ENCODE measurements around the gene RHD.
"Not testable (repeated sequence)": the region's sequence is repeated elsewhere in the genome, so short reads cannot be mapped to it uniquely, and the experiment has no call there.

RHD gene

DNA sequence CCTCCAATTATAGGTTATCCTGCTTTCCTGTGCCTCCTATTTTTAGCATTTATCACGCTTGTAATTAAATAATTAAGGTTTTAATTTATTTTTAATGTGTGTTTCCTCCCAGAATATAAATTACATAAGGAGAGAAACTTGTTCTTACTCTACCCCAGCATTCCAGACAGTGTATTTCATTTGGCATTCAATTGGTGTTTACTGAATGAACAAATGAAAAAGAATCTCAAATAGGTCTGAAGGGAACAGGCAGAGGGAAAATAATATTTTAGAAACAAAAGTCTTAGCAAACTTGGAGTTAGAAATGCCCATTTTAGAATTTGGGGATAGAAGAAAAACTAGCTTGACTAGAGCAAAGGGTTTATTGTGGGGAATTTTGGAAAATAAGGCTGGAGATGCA is 15.1 kb upstream of the RHD start:
- DNase-seq (ENCODE audit: low read depth): no peak

DNA sequence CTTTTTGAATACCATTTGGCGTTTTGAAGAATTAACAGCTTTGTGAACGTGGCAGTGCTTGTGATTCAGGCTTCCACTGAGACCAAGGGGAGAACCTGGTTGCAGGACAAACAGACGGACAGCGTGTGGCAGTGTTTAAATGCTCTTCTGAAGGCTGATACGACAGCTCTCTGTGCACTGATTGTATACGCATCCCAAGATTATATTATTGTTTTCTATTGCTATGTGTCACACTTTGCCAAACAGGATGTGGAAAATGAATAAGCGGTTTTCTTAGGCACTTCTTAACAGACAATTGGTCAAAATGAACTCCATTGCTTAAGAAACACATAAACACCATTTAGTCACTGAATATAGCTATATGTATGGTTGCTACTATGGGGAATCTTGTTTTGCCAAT is 12.5 kb upstream of the RHD start:
- DNase-seq (ENCODE audit: low read depth): not testable (repeated sequence)

DNA sequence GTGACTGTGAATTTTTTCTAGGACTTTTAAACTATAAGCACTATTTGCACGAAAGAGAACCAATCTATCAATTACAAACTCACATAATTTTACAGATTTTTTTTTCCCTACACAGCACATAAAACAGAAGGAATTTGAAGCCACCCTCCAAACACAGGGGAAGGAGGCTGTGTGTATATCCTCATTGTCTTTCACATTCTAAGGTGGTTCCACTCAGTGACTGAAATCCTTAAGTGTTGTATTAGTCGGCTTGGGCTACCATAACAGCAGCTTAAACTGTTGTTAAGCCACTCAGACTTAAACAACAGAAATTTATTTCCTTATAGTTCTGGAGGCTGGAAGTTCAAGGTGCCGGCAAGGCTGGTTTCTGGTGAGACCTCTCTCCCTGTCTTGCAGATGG is 12.0 kb upstream of the RHD start:
- DNase-seq (ENCODE audit: low read depth): not testable (repeated sequence)

DNA sequence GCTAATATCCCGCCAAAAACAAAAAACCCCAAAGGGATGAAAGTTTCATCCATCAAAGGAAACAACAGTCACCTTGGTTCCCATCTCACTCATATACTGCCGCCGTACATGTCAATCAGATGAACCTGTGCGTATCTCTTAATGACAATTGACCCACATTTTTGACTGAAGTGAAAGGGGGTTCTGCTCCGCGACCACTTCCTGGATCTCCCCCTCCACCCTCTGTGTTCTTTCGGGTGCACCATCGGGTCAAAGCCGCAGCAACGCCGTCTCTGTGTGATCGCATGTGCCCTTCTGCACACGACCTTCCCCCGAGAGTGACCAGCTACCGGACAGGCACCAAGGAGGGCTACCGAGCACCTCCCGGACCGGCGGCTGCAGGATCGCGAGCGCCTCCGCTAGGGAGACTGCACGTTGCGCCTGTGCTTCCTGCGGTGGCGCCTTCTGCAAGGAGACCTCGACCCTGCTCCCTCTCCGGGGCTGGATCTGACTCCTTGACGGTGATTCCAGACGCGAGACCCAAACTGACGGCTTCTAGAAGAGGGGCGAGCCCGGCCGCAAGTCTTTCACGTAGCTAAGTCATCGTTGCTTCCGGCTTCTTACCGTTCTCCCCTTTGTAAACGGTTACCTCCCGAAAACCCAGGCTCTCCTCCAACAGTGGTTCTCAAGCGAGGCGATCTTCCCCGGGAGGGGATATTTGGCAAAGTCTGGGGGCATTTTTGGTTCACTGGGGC is 5.6 kb upstream of the RHD start:
- not testable (repeated sequence) for DNase-seq (ENCODE audit: low read depth)

DNA sequence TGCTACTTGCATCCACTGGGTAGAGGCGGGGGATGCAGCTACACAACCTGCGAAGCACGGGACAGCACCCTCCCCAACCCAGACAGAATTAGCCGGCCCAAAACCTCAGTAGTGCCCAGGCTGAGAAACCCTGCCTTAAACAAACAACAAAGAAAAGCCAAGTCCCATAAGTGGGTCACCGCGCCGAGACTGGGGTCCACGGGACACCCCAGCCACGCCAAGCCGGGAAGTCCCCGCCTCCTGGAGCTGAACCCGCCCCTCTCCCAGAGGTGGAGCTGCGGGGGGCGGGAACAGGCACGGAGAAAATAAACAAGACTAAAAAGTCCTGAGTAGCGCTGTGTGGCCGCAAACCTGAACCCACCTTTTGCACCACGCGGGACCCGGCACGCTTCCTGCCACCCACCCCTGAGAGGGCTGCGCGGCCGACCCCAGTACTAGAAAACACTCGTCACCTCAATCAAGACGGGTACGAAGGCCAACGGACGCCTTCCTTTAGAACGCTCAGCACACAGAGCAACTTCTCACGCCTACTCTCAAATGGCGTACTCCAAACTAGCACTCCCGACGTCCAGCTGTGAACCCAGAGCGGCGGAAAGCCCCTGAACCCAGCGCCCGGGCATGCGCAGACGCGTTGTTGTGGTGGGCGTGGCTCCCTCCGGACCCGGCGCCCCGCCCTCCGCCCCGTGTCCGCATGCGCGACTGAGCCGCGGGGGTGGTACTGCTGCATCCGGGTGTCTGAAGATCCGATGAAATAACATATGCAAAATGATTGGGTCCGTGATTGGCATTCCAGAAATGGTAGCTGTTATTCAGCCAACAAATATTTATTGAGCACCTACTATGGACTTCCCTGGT is 4.8 kb upstream of the RHD start:
- peak; percentile 70 for DNase-seq (ENCODE audit: low read depth)

DNA sequence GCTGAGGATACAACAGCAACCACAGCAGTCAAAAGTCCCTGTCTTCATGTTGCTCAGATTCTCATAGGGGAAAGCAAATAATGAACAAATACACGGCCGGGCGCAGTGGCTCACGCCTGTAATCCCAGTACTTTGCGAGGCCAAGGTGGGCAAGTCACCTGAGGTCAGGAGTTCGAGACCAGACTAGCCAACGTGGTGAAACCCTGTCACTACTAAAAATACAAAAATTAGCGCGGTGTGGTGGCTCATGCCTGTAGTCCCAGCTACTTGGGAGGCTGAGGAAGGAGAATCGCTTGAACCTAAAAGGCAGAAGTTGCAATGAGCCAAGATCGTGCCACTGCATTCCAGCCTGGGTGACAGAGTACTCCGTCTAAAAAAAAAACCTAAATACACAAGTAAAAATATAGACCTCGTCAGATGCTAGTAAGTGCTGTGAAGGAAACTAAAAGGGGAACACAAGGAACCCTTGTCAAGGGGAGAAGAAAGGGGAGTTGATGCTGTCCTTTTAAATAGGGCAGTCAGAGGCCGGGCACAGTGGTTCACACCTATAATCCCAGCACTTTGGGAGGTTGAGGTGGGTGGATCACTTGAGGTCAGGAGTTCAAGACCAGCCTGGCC is 4.1 kb upstream of the RHD start:
- not testable (repeated sequence) for DNase-seq (ENCODE audit: low read depth)

DNA sequence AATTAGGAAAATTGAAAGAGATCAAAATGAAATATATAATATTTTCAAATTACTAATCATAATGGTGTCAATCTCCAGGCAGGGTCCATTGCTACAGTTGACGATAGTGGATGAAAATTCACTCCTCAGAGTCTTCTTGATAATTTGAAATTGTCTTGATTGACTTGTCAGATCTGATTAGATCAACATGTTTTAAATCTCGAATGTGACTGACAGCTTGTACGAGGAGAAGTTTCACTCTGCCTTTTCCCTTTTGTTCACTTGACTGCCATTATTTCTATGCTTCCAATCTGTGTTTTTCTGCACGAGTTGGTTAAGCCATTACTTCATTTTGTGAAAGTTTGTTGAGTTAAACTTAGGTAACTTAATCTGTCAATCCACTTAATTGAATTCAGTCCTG is 3.3 kb downstream of the RHD start:
- DNase-seq (ENCODE audit: low read depth): not testable (repeated sequence)

DNA sequence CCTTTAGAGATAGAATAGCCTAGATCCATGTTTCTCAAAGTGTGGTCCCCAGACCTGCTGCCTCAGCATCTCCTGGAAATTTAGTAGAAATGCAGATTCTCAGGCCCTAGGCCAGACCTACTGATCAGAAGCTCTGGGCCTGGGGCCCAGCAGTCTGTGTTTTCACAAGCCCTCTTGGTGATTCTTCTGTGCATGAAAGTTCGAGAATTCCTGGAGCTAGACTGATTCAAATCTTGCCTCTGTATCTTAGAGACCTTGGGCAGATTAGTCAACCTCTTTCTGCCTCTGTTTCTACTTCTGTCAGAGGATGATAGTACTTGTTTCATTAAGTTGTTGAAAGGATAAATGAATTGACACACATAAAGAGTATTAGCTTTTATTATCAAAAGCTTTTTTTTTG is 5.0 kb downstream of the RHD start:
- not testable (repeated sequence) for DNase-seq (ENCODE audit: low read depth)

DNA sequence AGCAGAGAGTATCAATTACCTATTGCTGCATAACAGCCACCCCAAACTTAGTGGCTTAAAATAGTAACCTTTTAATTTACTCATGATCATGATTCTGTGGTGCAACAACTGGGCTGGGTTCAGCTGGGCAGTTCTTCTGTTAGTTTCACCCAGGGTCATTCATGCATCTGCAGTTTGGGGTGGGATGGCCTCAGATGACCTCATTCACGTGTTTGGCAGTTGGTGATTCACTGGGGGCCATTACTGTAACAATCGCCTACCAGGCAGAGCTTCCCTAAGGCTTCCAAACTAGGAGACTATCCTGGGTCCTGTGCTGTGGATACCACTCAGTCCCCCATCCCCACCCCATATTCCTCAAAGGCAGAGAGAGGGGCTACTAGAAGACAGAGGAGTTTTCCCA is 6.0 kb downstream of the RHD start:
- not testable (repeated sequence) for DNase-seq (ENCODE audit: low read depth)

DNA sequence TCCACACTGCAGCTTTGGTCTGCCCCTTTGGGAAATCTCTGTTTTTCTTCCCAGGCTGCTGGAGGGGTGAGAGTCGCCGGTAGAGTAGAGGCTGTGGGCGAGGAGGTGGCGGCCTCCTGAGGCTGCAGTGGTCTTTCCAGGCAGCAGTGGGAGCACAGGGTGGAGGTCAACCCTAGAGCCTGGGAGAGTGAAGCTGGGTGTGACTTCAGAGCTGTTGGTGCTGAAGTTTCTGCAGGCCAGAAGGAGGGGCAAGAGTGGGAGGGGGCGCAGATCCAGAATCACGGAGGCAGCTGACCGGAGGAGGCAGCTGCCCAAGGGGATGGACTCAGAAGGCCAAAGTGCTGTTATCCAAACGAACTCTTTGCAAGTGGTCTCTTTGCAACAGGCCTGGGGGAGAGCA is 6.5 kb downstream of the RHD start:
- DNase-seq (ENCODE audit: low read depth): not testable (repeated sequence)

DNA sequence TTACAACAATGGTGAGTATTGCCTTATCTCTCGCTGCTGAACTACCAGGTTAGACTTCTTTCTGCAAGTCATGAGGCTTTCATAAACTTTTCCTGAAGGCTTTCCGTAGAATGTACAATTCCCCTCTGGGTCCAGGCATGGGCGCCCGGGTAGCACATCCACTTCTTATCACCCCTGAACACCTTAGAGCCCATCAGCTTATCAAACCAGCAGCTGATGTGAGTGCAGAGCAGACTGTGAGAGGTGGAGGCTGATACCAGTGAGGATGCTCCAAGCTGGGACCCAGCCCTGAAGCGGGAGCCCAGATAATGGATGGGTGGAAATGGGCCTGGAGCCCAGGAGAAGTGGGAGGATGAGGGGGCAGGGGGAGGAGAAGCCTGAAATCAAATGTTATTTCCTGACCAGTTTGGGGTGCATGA is 7.4 kb downstream of the RHD start:
- DNase-seq (ENCODE audit: low read depth): peak; percentile 39

DNA sequence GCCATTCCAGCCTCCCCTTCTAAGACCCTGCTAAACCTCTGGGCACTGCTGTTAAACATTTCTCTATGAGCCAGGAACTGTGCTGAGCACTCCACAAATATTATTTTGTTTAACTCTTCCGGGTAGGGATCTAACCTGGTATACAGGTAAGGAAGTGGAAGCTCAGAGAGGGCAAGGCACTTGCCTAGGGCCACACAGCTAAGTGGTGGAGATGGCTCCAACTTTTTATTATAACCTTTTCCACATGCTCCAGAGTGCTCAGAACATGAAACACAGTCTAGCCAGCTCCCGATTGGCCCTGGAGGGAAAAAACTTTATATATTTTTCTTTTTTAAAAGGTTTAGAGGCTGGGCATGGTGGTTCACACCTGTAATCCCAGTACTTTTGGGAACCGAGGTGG is 13.6 kb downstream of the RHD start:
- not testable (repeated sequence) for DNase-seq (ENCODE audit: low read depth)

DNA sequence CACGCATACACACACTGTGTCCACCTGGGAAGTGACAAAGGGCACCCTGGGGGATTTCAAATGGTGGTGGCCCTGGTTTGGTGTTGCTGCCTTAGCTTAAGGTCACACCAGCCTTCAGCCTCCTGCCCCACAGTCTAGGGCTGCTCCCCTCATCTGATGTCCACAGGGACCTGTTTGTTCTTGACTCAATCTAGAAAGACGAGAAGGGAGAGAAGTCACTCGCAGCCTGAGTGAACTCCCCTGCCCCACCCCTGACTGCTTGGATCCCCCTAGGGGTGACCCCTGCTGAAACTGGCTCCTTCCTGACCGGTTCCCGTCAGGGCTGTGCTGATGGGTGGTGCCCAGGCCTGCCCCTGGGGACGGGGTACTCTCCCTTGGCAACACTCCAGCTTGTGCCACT is 14.9 kb downstream of the RHD start:
- DNase-seq (ENCODE audit: low read depth): not testable (repeated sequence)

DNA sequence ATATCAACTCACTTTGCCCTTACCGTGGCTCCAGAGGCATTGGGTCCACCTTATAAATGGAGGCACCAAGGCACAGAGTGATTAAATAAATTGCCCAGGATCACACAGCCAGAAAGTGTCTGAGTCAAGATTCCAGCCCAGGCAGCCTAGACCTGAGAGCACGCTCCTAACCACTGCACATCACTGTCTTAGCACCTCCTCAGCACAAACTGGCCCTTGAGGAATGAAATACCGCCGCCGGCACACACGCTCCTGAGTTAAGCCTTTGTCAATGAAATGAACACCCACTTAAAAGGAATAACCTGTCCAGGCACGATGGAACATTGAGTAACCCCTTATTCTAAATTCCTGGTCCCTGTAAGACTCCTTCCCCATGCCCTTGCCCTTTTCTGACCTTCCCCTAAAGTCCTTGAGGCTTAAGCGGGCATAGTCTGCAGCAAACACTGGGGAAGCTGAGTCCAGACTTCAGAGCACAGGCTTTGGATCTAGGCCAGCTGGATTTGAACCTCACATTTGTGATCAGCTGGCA is 16.3 kb downstream of the RHD start:
- not testable (repeated sequence) for DNase-seq (ENCODE audit: low read depth)

DNA sequence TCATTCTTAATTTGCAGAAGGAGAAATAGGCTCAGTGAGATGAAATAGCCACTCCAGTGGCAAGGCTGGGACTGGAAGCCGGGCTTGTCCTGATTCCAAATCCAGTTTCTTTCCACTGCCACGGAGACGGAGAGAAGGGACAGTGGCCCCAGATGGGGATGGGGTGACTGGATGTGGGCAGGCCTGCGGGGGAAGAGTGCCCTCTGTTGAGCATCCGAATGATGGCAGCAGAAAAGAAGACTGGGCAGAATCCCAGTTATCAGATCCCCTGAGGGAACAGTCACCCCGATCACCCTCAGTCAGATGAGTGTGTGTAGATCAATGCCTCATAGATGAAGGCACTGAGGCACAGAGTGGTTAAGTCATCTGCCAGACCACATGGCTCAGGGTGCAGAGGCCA is 17.7 kb downstream of the RHD start:
- DNase-seq (ENCODE audit: low read depth): not testable (repeated sequence)

DNA sequence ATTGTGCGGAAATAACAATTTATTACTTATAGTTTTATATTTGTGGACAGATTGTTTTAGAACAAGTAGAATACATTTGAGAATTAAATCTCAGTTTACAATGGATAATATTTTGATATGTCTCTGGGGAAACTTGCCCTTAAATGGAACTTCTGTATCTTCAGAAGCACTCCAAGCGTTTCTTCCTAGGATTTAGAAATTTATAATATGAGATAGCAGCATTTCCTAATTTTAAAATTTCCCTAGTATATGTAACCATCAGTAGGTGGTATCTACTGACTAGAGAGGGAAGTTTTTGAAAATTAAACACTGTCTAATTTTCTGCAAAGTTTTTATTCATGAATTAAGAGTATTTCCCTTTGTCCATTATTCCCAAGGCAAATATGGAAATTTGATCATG is 21.1 kb downstream of the RHD start:
- DNase-seq (ENCODE audit: low read depth): not testable (repeated sequence)

DNA sequence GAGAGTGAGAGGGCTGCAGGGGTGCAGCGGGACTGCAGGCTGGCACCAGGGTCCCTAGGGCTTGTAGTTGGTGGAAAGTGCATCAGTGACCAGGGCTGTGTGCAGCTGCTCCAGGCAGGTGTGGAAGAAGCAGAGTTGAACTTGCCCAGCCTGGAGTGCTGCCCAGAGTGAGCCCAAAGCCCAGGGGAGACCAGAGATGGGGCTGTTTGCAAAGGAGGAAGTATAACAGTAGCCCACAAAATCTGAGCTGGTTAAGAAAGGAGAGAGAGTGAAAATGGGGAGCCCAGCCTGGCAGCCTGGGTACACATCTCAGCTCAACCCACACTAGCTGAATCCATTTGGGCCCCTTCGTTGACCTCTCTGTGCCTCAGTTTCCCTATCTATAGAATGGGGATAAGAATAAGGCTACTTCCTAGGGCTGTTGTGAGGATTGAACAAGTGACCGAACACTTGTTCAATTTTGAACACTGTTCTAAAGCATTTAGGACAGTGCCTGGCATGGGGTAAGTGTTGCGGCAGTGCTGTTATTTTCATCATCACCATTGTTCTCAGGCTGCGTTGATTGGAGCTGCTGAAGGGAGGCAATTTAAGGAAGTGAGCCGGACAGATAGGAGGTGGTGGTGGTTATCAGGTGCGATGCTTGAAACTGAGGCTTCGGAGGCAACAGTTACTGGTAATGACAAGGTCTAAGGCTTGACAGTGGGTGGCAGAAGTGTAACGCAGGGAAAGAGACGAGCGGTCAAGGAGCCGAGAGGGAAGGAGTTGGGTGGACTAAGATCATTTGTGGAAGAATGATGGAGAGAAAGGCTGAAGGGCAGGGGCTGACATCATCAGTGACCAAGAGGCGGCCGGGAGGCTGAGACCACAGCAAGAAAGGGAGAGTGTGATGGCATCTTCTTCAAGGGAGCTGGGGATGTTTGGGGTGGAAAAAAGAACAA is 22.8 kb downstream of the RHD start:
- not testable (repeated sequence) for DNase-seq (ENCODE audit: low read depth)

DNA sequence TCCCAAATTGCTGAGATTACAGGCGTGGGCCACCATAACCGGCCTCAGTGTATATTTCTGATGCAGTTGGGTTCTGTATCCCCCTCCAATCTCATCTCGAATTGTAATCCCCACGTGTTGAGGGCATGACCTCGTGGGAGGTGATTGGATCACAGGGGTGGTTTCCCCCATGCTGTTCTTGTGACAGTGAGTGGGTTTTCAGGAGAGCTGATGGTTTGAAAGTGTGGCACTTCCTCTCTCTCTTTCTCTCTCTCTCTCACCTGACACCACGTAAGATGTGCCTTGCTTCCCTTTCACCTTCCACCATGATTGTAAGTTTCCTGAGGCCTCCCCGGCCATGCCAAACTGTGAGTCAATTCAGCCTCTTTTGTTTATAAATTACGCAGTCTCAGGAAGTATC is 24.2 kb downstream of the RHD start:
- not testable (repeated sequence) for DNase-seq (ENCODE audit: low read depth)

DNA sequence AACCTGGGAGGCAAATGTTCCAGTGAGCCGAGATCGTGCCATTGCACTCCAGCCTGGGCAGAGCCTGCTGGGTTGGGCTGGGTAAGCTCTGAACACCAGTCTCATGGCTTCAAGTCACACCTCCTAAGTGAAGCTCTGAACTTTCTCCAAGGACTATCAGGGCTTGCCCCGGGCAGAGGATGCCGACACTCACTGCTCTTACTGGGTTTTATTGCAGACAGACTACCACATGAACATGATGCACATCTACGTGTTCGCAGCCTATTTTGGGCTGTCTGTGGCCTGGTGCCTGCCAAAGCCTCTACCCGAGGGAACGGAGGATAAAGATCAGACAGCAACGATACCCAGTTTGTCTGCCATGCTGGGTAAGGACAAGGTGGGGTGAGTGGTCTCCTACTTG is 28.4 kb downstream of the RHD start:
- not testable (repeated sequence) for DNase-seq (ENCODE audit: low read depth)

DNA sequence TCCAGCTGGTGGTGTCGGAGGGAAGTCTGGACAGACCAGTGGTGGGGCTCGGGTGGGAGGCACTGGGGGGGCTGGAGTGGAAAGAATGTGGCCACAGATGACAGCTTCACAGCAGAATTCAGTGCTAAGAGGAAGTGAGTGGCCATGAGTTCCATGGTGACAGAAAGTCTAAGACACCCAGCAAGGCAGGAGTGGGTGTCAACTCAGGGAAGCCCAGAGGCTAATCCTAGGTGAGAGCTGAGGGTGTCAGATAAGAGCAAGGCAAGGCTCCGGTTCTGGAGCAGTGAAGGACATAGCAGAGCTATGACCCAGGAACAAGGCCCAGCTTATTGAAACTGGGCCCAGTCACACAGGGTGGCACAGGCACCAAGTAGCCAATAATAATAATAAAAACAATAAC is 30.0 kb downstream of the RHD start:
- DNase-seq (ENCODE audit: low read depth): not testable (repeated sequence)

DNA sequence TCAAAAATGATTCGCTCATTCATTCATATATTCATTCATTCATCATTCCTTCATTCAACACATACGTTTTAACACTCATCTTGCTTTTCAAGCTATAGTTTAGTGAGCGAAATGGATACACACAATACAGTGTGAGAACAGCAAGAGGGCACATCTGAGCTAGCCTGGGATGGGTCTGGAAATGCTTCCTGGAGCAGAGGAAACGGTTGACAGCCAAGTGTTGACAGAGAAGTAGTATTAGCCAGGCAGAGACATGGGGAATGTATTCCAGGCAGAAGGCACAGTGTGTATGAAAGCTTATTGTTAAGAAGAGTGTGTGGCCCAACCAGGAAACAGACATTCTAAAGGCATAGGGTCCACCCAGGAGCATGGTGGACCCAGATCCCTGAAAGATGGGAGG is 32.6 kb downstream of the RHD start:
- DNase-seq (ENCODE audit: low read depth): not testable (repeated sequence)

Data from CMK (cell line).